Astrocyte of the cerebellum (primary cell): ENCODE data around the gene PRR33.

Source experiments
- DNase-seq: peaks from one replicate; pipeline ENCODE4 v3.0.0-alpha.2; 2011; ENCODE audit warnings: low read depth
- H3K4me3 ChIP-seq: 2 replicates; pipeline ENCODE4 v1.5.1; 2011; ENCODE audit warnings: mild to moderate bottlenecking, low read depth, low read length, moderate library complexity
- in situ Hi-C: cut with HindIII; loops from 2 replicates; pipeline ENCODE4 v1.10.0; 2017; ENCODE audit warnings: low sequenced_read_pairs
- TF ChIP-seq, protein P1 (sequence below): IDR thresholded peaks from 2 replicates; pipeline ENCODE4 v1.5.1; 2012; ENCODE audit warnings: low read length, low read depth, moderate library complexity, mild to moderate bottlenecking; ENCODE audit errors: missing control alignments

Gene PRR33

DNA sequence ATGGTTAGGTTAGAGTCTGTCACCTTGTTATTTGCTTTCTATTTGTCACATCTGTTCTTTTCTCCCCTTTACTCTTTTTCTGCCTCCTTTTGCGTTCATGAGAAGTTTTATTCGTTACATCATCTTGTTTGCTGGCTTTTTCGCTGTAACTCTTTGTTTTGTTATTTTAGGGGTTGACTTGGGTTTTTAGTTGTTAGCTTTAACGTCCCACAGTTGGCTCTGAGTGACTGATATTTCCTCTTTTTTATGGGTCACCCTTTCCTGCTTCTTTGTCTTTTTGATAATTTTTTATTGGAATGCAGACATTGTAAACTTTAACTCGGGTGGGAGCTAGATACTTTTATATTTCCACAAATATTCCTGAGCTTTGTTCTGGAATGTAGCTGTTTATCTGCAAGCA lies 14.5 kb upstream of the PRR33 start:
- TF ChIP-seq, protein P1, sequence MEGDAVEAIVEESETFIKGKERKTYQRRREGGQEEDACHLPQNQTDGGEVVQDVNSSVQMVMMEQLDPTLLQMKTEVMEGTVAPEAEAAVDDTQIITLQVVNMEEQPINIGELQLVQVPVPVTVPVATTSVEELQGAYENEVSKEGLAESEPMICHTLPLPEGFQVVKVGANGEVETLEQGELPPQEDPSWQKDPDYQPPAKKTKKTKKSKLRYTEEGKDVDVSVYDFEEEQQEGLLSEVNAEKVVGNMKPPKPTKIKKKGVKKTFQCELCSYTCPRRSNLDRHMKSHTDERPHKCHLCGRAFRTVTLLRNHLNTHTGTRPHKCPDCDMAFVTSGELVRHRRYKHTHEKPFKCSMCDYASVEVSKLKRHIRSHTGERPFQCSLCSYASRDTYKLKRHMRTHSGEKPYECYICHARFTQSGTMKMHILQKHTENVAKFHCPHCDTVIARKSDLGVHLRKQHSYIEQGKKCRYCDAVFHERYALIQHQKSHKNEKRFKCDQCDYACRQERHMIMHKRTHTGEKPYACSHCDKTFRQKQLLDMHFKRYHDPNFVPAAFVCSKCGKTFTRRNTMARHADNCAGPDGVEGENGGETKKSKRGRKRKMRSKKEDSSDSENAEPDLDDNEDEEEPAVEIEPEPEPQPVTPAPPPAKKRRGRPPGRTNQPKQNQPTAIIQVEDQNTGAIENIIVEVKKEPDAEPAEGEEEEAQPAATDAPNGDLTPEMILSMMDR, result no peak
- in situ Hi-C loops, result no loop called here
- H3K4me3 ChIP-seq, result no peak overlapping the region
- DNase-seq, result no peak

- in situ Hi-C loops, result loop anchor here (5.0 to 10.0 kb wide), 2 partner anchors 52 to 215 kb away; no protein-coding TSS in a partner anchor
- H3K4me3 ChIP-seq, result no peak overlapping the region
- TF ChIP-seq, protein P1, result no peak
- no peak for DNase-seq
These were observed 8.0 kb upstream of the PRR33 start for GRCh38 chr11:1899686-1900085.

DNA sequence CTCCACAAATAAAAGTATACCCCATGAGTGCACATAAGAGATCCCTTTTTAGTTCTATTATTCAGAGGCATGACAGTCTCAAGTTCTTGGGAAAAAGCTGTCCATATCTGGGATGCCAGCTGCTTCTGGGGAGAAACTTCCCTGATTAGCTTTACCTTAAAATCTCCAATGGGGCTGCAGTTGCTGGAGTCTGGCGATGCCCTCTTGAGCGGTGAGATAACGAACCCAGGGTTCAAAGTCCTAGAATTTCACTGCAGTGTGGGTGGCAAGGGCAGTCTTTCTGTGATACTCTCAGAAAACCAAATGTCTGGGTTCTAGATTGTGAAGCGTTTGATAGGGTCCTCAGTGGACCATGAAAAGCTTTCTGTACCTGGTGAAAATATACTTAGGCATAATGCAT lies 7.4 kb upstream of the PRR33 start:
- TF ChIP-seq, protein P1, result no peak
- in situ Hi-C loops, result loop anchor here (10.0 kb wide), 1 partner anchor 214 kb away; no protein-coding TSS in a partner anchor
- no peak for DNase-seq
- H3K4me3 ChIP-seq, result no peak overlapping the region

DNA sequence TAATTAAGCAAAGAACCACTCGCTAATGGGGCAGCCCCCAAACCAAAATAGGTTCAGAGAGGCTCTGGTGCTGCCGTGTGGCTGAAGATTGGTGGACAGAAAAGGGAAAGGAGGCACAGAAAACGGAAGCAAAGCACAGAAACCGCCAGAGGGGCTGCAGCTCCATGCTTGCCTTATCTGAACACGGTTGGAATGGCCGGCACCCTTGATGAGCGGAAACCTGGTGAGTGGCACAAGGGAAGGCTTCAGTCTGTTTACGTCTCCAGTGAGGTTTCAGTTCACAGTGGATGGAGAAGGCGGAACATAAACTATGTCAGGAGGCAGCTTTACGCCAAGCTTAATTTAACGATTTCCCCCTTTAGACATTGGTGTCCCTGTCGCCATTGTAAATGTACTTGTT lies 5.2 kb upstream of the PRR33 start:
- in situ Hi-C loops, result loop anchor here (10.0 kb wide), 1 partner anchor 212 kb away; no protein-coding TSS in a partner anchor
- no peak overlapping the region for H3K4me3 ChIP-seq
- TF ChIP-seq, protein P1, result no peak
- DNase-seq, result no peak

GRCh38 chr11:1896468-1896867 lies 4.8 kb upstream of the PRR33 start:
- TF ChIP-seq, protein P1, result no peak
- DNase-seq, result no peak
- H3K4me3 ChIP-seq, result no peak overlapping the region
- in situ Hi-C loops, result loop anchor here (10.0 kb wide), 1 partner anchor 212 kb away; no protein-coding TSS in a partner anchor

DNA sequence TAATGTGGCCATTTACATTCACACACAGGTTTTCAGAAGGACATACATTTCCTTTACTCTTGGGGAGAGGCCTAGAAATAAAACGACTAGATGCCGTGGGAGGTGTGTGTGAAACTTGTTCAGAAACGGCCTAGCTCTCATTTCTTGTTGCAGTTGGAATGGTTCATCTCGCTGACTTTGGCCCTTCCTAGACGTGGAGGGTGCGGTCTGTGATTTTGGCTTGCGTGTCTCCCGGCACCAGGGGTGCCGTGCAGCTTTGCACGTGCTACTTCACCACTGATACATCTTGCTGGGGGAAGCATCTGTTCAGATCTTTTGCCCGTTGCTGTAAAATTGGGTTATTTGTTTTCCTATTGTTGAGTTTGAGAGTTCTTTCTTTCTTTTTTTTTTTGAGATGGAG lies 3.1 kb upstream of the PRR33 start:
- no peak overlapping the region for H3K4me3 ChIP-seq
- in situ Hi-C loops, result loop anchor here (10.0 kb wide), 1 partner anchor 210 kb away; no protein-coding TSS in a partner anchor
- TF ChIP-seq, protein P1, result no peak

More for the DNA sequence above, 3.1 kb upstream of the PRR33 start:
- DNase-seq, result no peak
